Upper lobe of left lung (tissue), 4 donors: Measurements from ENCODE around the gene TBC1D5.

ENCODE experiments used
- EP300 ChIP-seq, 4 donors: sonication (generic); formaldehyde crosslinking; IDR thresholded peaks; one replicate each; pipeline ENCODE4 v1.5.1; 2017; ENCODE audit warnings: antibody characterized with exemption in 4 of 4, control low read depth in 2 of 4
- POLR2A ChIP-seq, 4 donors: fragments of 450-650 bp; IDR thresholded peaks; one replicate each; pipeline ENCODE4 v1.5.1; 2016 to 2017; ENCODE audit warnings: antibody characterized with exemption in 4 of 4, mild to moderate bottlenecking in 2 of 4
- POLR2AphosphoS5 ChIP-seq, 2 donors: sonication (generic); formaldehyde crosslinking; IDR thresholded peaks; one replicate each; pipeline ENCODE4 v1.5.1; 2017; ENCODE audit warnings: antibody characterized with exemption in 2 of 2
- TF ChIP-seq, protein P1 (sequence below), 6 experiments: fragments of 450-650 bp in 4 of 6; fragments of 200-600 bp in 2 of 6; sonication (generic) in 2 of 6; IDR thresholded peaks; one replicate each; pipeline ENCODE4 v1.5.1; 2016 to 2019; ENCODE audit warnings: antibody characterized with exemption in 6 of 6

DNA sequence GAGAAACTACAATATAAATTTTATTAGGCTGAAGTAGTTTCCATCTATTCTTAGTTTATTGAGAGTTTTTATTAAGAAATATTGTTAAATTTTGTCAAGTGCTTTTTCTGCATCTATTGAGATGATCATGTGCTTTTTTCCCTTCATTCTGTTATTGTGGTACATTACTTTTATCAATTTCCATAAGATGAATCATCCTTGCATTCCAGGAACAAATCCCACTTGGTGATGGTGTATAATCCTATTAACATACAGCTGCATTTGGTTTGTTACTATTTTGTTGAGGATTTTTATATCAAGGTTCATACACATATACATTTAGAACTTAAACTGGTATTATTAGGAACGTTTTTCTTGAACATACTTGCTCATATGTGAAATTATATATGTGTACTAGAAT is 199.8 kb downstream of the TBC1D5 start:
- TF ChIP-seq POLR2A (IDR thresholded peaks at IDR 0.05) (no peak), EP300 (IDR thresholded peaks at IDR 0.05) (no peak), POLR2AphosphoS5 (IDR thresholded peaks at IDR 0.05) (no peak)
- TF ChIP-seq, protein P1, sequence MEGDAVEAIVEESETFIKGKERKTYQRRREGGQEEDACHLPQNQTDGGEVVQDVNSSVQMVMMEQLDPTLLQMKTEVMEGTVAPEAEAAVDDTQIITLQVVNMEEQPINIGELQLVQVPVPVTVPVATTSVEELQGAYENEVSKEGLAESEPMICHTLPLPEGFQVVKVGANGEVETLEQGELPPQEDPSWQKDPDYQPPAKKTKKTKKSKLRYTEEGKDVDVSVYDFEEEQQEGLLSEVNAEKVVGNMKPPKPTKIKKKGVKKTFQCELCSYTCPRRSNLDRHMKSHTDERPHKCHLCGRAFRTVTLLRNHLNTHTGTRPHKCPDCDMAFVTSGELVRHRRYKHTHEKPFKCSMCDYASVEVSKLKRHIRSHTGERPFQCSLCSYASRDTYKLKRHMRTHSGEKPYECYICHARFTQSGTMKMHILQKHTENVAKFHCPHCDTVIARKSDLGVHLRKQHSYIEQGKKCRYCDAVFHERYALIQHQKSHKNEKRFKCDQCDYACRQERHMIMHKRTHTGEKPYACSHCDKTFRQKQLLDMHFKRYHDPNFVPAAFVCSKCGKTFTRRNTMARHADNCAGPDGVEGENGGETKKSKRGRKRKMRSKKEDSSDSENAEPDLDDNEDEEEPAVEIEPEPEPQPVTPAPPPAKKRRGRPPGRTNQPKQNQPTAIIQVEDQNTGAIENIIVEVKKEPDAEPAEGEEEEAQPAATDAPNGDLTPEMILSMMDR (IDR thresholded peaks at IDR 0.05), result no peak
